Tibial nerve (tissue), 4 donors: ENCODE measurements around the gene DSG3. TPM values are rescaled to one million over a fixed set of nuclear protein-coding genes. Genes with fewer than 3 reads are reported as not detected.

Experiments used
- DNase-seq, 2 donors: peaks; one replicate each; pipeline ENCODE4 v3.0.0-alpha.2; 2019; ENCODE audit warnings: low spot score in 2 of 2
- H3K27ac ChIP-seq, 4 donors: fragments of 200-600 bp; sonication (generic) in 3 of 4; one replicate each; pipeline ENCODE4 v1.5.1; 2017 to 2019; ENCODE audit warnings: mild to moderate bottlenecking in 1 of 4
- H3K27me3 ChIP-seq, 2 donors: fragments of 200-600 bp; sonication (generic) in 1 of 2; one replicate each; pipeline versions ENCODE4 v1.5.1 to v1.6.0; 2017 to 2019
- H3K36me3 ChIP-seq, 3 donors: fragments of 200-600 bp; sonication (generic); one replicate each; pipeline ENCODE4 v1.5.1; 2018 to 2019
- H3K4me1 ChIP-seq, 4 donors: fragments of 200-600 bp; sonication (generic) in 3 of 4; one replicate each; pipeline ENCODE4 v1.5.1; 2017 to 2019
- H3K4me3 ChIP-seq, 4 donors: fragments of 200-600 bp; sonication (generic) in 3 of 4; one replicate each; pipeline ENCODE4 v1.5.1; 2017 to 2019; ENCODE audit warnings: mild to moderate bottlenecking in 1 of 4, moderate library complexity in 1 of 4
- H3K9me3 ChIP-seq, 4 donors: fragments of 200-600 bp; sonication (generic) in 3 of 4; one replicate each; pipeline ENCODE4 v1.5.1; 2017 to 2019
- CTCF ChIP-seq, 5 experiments: fragments of 200-600 bp in 3 of 5; fragments of 450-650 bp in 2 of 5; sonication (generic) in 3 of 5; IDR thresholded peaks; one replicate each; pipeline ENCODE4 v1.5.1; 2016 to 2019; ENCODE audit warnings: antibody characterized with exemption in 5 of 5, mild to moderate bottlenecking in 3 of 5, moderate library complexity in 2 of 5
- EP300 ChIP-seq, 2 donors: sonication (generic); formaldehyde crosslinking; IDR thresholded peaks; one replicate each; pipeline ENCODE4 v1.6.1; 2017; ENCODE audit warnings: antibody characterized with exemption in 2 of 2, mild to moderate bottlenecking in 1 of 2
- POLR2A ChIP-seq, 2 donors: fragments of 450-650 bp; IDR thresholded peaks; one replicate each; pipeline ENCODE4 v1.6.1; 2017; ENCODE audit warnings: antibody characterized with exemption in 2 of 2, mild to moderate bottlenecking in 2 of 2, moderate library complexity in 2 of 2
- WGBS, 2 donors: methylation state at CpG; one replicate each; pipeline ENCODE4 v1.1.5; 2018; 5-methylcytosine and 5-hydroxymethylcytosine counted together
- total RNA-seq, 4 donors: library from RNA; depleted of rRNA; stranded (reverse); fragments of >200 nt; gene quantifications; one replicate each; pipeline ENCODE4 v1.1.0, GENCODE V29; 2016

DSG3 gene
- total RNA-seq, 4 donors from 2014 or later: not detected

- Histone ChIP-seq H3K4me1 (no peaks in the 10 kb centered on the region), H3K27ac (no peak overlapping the region), H3K36me3 (no peaks in the 10 kb centered on the region), H3K27me3 (no peaks in the 10 kb centered on the region), H3K9me3 (no peaks in the 10 kb centered on the region), H3K4me3 (no peak overlapping the region)
- 97 to 100% methylated on average over 1 of the region's 1 CpG for WGBS, 2 donors
- no peak for TF ChIP-seq POLR2A (IDR thresholded peaks at IDR 0.05)
- DNase-seq: no peak
These were observed 41.8 kb downstream of the DSG3 start for GRCh38 chr18:31489311-31489710.

DNA sequence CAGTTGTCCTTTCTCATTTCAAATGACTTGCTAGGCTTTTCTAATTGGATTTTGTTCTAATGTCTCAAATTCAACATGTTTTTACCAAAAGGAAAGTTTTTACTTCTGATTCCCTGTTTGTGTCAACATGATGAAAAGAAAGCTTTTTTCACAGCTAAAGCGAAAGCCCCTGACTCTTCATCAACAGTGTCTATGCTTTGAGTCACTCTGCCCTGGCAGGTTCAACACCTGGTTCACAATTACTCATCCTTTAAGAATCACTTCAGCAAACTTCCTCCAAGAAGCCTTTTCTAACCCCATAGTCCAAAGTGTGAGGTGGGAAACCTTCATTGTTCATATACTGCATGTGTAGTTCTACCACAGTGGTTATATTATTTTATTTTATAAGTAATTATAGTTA lies 42.8 kb downstream of the DSG3 start:
- Histone ChIP-seq H3K4me1 (no peaks in the 10 kb centered on the region), H3K27ac (no peak overlapping the region), H3K27me3 (no peaks in the 10 kb centered on the region), H3K4me3 (no peak overlapping the region), H3K9me3 (no peaks in the 10 kb centered on the region), H3K36me3 (no peaks in the 10 kb centered on the region)
- WGBS, 2 donors: 86 to 95% methylated on average over 1 of the region's 1 CpG
- DNase-seq: no peak
- TF ChIP-seq POLR2A (IDR thresholded peaks at IDR 0.05): no peak
- no peak for TF ChIP-seq EP300 (IDR thresholded peaks at IDR 0.05)
- no peak for TF ChIP-seq CTCF (IDR thresholded peaks at IDR 0.05)

DNA sequence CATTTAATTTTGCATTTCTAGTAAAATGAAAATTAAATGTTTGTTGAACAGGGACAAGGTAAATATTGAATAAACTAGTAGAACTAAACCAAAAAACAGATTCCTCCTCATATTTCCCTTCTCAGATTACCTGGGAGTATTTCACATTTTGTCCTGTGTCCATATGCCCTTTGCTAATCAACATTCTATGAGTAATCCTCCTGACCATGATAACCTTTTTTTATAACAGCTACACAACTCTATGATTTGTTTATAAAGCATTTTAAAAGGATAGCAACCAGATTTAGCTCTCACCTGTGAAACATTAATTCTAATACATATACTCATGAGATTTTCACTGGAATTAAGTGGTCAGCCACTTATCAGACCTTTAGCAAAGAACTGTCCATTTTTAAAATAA lies 43.3 kb downstream of the DSG3 start:
- H3K4me3 ChIP-seq: no peak overlapping the region
- no peaks in the 10 kb centered on the region for H3K9me3 ChIP-seq
- H3K27ac ChIP-seq: no peak overlapping the region
- H3K27me3 ChIP-seq: no peaks in the 10 kb centered on the region
- TF ChIP-seq CTCF (IDR thresholded peaks at IDR 0.05): no peak
- DNase-seq: no peak
- no peaks in the 10 kb centered on the region for H3K4me1 ChIP-seq
- H3K36me3 ChIP-seq: no peaks in the 10 kb centered on the region

DNA sequence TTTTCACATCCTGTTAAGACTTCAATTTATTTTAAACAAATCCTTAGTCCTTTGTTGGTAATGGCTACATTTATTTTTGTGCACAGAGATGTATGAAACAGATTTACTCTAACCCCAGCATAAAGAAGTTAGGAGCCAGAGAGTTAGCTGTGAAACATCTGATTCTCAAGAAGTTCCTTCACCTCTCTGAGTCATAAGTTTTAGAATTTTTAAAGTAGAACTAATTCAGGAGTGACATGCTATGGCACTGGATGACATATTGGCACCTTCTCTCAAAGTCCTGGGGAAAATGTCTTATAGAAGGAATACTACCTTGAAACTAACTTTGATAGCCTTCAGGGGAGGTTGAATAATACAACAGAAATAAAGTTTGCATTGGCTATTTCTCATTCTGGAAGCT lies 44.0 kb downstream of the DSG3 start:
- no peaks in the 10 kb centered on the region for H3K9me3 ChIP-seq
- H3K27ac ChIP-seq: no peak overlapping the region
- no peaks in the 10 kb centered on the region for H3K36me3 ChIP-seq
- TF ChIP-seq CTCF (IDR thresholded peaks at IDR 0.05) (no peak), EP300 (IDR thresholded peaks at IDR 0.05) (no peak), POLR2A (IDR thresholded peaks at IDR 0.05) (no peak)
- no peak for DNase-seq
- no peak overlapping the region for H3K4me3 ChIP-seq
- no peaks in the 10 kb centered on the region for H3K27me3 ChIP-seq
- no peaks in the 10 kb centered on the region for H3K4me1 ChIP-seq

- Histone ChIP-seq H3K27me3 (peaks cover 0 to 10% of the 10 kb centered on the region in 2 donors), H3K27ac (no peak overlapping the region), H3K4me3 (no peak overlapping the region), H3K36me3 (no peaks in the 10 kb centered on the region), H3K4me1 (peaks cover 0 to 3% (median 0%) of the 10 kb centered on the region in 4 donors), H3K9me3 (no peaks in the 10 kb centered on the region)
- no peak for DNase-seq
- TF ChIP-seq POLR2A (IDR thresholded peaks at IDR 0.05): no peak
- no peak for TF ChIP-seq EP300 (IDR thresholded peaks at IDR 0.05)
- no peak for TF ChIP-seq CTCF (IDR thresholded peaks at IDR 0.05)
- 90 to 91% methylated on average over 9 of the region's 9 CpGs for WGBS, 2 donors
These were observed 45.1 kb downstream of the DSG3 start for GRCh38 chr18:31492671-31493070.

- H3K4me3 ChIP-seq: no peak overlapping the region
- peaks cover 0 to 8% (median 0%) of the 10 kb centered on the region in 4 donors for H3K4me1 ChIP-seq
- H3K27me3 ChIP-seq: peaks cover 0 to 13% of the 10 kb centered on the region in 2 donors
- no peaks in the 10 kb centered on the region for H3K36me3 ChIP-seq
- TF ChIP-seq EP300 (IDR thresholded peaks at IDR 0.05): no peak
- TF ChIP-seq CTCF (IDR thresholded peaks at IDR 0.05): no peak
- TF ChIP-seq POLR2A (IDR thresholded peaks at IDR 0.05): no peak
- WGBS, 2 donors: 89 to 90% methylated on average over 7 of the region's 7 CpGs
- no peaks in the 10 kb centered on the region for H3K9me3 ChIP-seq
- no peak overlapping the region for H3K27ac ChIP-seq
- DNase-seq: no peak
These were observed 45.6 kb downstream of the DSG3 start for GRCh38 chr18:31493171-31493570.
